WTC11 (cell line): ENCODE results near the gene CFAP92. TPM values are rescaled to one million over a fixed set of nuclear protein-coding genes. Genes with fewer than 3 reads are reported as not detected.

Experiments used
- ATAC-seq: fragments of 200-7000 bp; cut with Tn5 transposase; 2 replicates; pipeline ENCODE4 v1.10.0; 2021; ENCODE audit warnings: mild to moderate bottlenecking, moderate library complexity
- CTCF ChIA-PET: fragments of 300-600 bp; sonication (Branson Sonifier 250); formaldehyde crosslinking; loops from one replicate; lab custom pipeline; 2021; ENCODE audit warnings: antibody characterized with exemption; lab: Charles Lee
- POLR2A ChIA-PET: fragments of 350-600 bp; sonication (Branson Sonifier 250); formaldehyde crosslinking; loops from one replicate; lab custom pipeline; 2021; ENCODE audit warnings: antibody characterized with exemption; lab: Charles Lee
- DNase-seq: peaks from one replicate; pipeline ENCODE4 v3.0.0; 2021; ENCODE audit warnings: low spot score
- H3K27ac Mint-ChIP-seq: 2 replicates; pipeline ENCODE4 v1.8.0; 2021; ENCODE audit warnings: mixed read lengths
- H3K27me3 Mint-ChIP-seq: 2 replicates; pipeline ENCODE4 v1.8.0; 2021; ENCODE audit warnings: low read depth, mild to moderate bottlenecking, moderate library complexity, mixed read lengths
- H3K36me3 Mint-ChIP-seq: 2 replicates; pipeline ENCODE4 v1.8.0; 2021; ENCODE audit warnings: mixed read lengths
- H3K4me1 Mint-ChIP-seq: 2 replicates; pipeline ENCODE4 v1.8.0; 2022; ENCODE audit warnings: mixed read lengths
- H3K4me3 Mint-ChIP-seq: 2 replicates; pipeline ENCODE4 v1.8.0; 2021; ENCODE audit warnings: mild to moderate bottlenecking, moderate library complexity, mixed read lengths
- H3K9me3 Mint-ChIP-seq: 2 replicates; pipeline ENCODE4 v1.8.0; 2021; ENCODE audit warnings: mixed read lengths
- CBFB ChIP-seq: sonication (generic); formaldehyde crosslinking; IDR thresholded peaks from 2 replicates; pipeline ENCODE4 v1.8.1; 2022; ENCODE audit warnings: mild to moderate bottlenecking, low read depth, missing genetic modification reagents
- CREM ChIP-seq: sonication (generic); formaldehyde crosslinking; IDR thresholded peaks from 2 replicates; pipeline ENCODE4 v1.8.1; 2022; ENCODE audit warnings: mild to moderate bottlenecking, missing genetic modification reagents, moderate library complexity
- ETV6 ChIP-seq: sonication (generic); formaldehyde crosslinking; IDR thresholded peaks from 2 replicates; pipeline ENCODE4 v1.8.1; 2022; ENCODE audit warnings: mild to moderate bottlenecking, missing genetic modification reagents
- IRF2 ChIP-seq: sonication (generic); formaldehyde crosslinking; IDR thresholded peaks from 2 replicates; pipeline ENCODE4 v1.8.0; 2022; ENCODE audit warnings: low read depth, missing genetic modification reagents, borderline replicate concordance
- KAT7 ChIP-seq: sonication (generic); formaldehyde crosslinking; IDR thresholded peaks from 2 replicates; pipeline ENCODE4 v1.8.1; 2023; ENCODE audit warnings: missing genetic modification reagents, mild to moderate bottlenecking, borderline replicate concordance
- NR3C1 ChIP-seq: sonication (generic); formaldehyde crosslinking; conservative IDR thresholded peaks from 2 replicates; pipeline ENCODE4 v1.8.1; 2023; ENCODE audit warnings: low read depth, mild to moderate bottlenecking, missing genetic modification reagents
- OVOL2 ChIP-seq: fragments of 250-450 bp; sonication (Bioruptor Pico); IDR thresholded peaks from 2 replicates; pipeline ENCODE4 v1.9.0; 2021; ENCODE audit warnings: mild to moderate bottlenecking, borderline replicate concordance
- SP1 ChIP-seq: sonication (generic); formaldehyde crosslinking; conservative IDR thresholded peaks from 2 replicates; pipeline ENCODE4 v1.8.1; 2022; ENCODE audit warnings: missing genetic modification reagents
- ZNF138 ChIP-seq: sonication (generic); formaldehyde crosslinking; conservative IDR thresholded peaks from 2 replicates; pipeline ENCODE4 v1.8.1; 2022; ENCODE audit warnings: mild to moderate bottlenecking, moderate library complexity, missing genetic modification reagents
- ZNF423 ChIP-seq: fragments of 250-450 bp; sonication (Bioruptor Pico); IDR thresholded peaks from 2 replicates; pipeline ENCODE4 v2.1.2; 2022; ENCODE audit warnings: mild to moderate bottlenecking, moderate library complexity
- total RNA-seq: library from RNA; stranded (reverse); gene quantifications from 3 replicates; pipeline ENCODE4 v1.2.3, GENCODE V29; 2021
- TF ChIP-seq, protein P1 (sequence below): sonication (generic); formaldehyde crosslinking; IDR thresholded peaks from 2 replicates; pipeline ENCODE4 v1.8.0; 2022; ENCODE audit warnings: missing genetic modification reagents
- TF ChIP-seq, protein P2 (sequence below): fragments of 250-450 bp; sonication (Bioruptor Pico); conservative IDR thresholded peaks from 2 replicates; pipeline ENCODE4 v1.9.0; 2021; ENCODE audit warnings: mild to moderate bottlenecking
- TF ChIP-seq, protein P3 (sequence below): sonication (generic); formaldehyde crosslinking; IDR thresholded peaks from 2 replicates; pipeline ENCODE4 v1.8.1; 2023; ENCODE audit warnings: mild to moderate bottlenecking, missing genetic modification reagents
- TF ChIP-seq, protein P4 (sequence below): sonication (generic); formaldehyde crosslinking; IDR thresholded peaks from 2 replicates; pipeline ENCODE4 v1.8.1; 2023; ENCODE audit warnings: mild to moderate bottlenecking, moderate library complexity, missing genetic modification reagents
- TF ChIP-seq, protein P5 (sequence below): sonication (generic); formaldehyde crosslinking; conservative IDR thresholded peaks from 2 replicates; pipeline ENCODE4 v1.8.1; 2022; ENCODE audit warnings: mild to moderate bottlenecking, missing genetic modification reagents
- TF ChIP-seq, protein P6 (sequence below): sonication (generic); formaldehyde crosslinking; IDR thresholded peaks from 2 replicates; pipeline ENCODE4 v1.8.1; 2023; ENCODE audit warnings: mild to moderate bottlenecking, missing genetic modification reagents, borderline replicate concordance

Gene CFAP92
- total RNA-seq, 1 experiment from 2014 or later, result 2.9 TPM

DNA sequence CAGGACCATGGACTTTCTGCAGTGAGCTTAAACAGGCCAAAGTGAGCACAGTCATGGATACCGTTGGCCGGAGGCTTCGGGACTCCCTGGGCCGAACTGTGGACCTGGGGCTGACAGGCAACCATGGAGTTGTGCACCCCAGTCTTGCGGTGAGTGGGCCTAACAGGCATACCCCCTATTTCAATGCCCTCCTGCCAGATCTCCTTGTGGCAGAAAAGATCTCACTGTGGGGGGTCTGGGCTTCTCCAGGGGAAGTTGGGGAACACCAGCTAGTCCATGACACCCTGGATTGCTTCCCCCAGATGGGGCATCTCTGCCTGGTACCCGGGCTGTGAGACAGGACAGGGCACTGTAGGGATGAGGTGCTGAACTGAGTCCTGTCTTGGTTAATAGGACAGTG lies 84.9 kb downstream of the CFAP92 start:
- DNase-seq, result no peak
- CTCF ChIA-PET, result no interaction called here
- Mint-ChIP-seq H3K27me3 (no peaks in the 10 kb centered on the region), H3K4me3 (no peak overlapping the region), H3K36me3 (peaks cover 27% of the 10 kb centered on the region), H3K27ac (no peak overlapping the region), H3K4me1 (no peaks in the 10 kb centered on the region), H3K9me3 (no peaks in the 10 kb centered on the region)
- ATAC-seq, result no peak
- POLR2A ChIA-PET, result no interaction called here
- no peak for TF ChIP-seq NR3C1 (CRISPR knock-in tag)
- TF ChIP-seq SP1, result no peak
- no peak for TF ChIP-seq CREM (CRISPR knock-in tag)
- no peak for TF ChIP-seq ZNF423 (CRISPR knock-in tag)
- TF ChIP-seq, protein P1, sequence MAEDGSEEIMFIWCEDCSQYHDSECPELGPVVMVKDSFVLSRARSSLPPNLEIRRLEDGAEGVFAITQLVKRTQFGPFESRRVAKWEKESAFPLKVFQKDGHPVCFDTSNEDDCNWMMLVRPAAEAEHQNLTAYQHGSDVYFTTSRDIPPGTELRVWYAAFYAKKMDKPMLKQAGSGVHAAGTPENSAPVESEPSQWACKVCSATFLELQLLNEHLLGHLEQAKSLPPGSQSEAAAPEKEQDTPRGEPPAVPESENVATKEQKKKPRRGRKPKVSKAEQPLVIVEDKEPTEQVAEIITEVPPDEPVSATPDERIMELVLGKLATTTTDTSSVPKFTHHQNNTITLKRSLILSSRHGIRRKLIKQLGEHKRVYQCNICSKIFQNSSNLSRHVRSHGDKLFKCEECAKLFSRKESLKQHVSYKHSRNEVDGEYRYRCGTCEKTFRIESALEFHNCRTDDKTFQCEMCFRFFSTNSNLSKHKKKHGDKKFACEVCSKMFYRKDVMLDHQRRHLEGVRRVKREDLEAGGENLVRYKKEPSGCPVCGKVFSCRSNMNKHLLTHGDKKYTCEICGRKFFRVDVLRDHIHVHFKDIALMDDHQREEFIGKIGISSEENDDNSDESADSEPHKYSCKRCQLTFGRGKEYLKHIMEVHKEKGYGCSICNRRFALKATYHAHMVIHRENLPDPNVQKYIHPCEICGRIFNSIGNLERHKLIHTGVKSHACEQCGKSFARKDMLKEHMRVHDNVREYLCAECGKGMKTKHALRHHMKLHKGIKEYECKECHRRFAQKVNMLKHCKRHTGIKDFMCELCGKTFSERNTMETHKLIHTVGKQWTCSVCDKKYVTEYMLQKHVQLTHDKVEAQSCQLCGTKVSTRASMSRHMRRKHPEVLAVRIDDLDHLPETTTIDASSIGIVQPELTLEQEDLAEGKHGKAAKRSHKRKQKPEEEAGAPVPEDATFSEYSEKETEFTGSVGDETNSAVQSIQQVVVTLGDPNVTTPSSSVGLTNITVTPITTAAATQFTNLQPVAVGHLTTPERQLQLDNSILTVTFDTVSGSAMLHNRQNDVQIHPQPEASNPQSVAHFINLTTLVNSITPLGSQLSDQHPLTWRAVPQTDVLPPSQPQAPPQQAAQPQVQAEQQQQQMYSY, result no peak
- TF ChIP-seq ETV6 (CRISPR knock-in tag), result no peak
- no peak for TF ChIP-seq KAT7
- TF ChIP-seq OVOL2 (CRISPR knock-in tag), result no peak
- TF ChIP-seq, protein P2, sequence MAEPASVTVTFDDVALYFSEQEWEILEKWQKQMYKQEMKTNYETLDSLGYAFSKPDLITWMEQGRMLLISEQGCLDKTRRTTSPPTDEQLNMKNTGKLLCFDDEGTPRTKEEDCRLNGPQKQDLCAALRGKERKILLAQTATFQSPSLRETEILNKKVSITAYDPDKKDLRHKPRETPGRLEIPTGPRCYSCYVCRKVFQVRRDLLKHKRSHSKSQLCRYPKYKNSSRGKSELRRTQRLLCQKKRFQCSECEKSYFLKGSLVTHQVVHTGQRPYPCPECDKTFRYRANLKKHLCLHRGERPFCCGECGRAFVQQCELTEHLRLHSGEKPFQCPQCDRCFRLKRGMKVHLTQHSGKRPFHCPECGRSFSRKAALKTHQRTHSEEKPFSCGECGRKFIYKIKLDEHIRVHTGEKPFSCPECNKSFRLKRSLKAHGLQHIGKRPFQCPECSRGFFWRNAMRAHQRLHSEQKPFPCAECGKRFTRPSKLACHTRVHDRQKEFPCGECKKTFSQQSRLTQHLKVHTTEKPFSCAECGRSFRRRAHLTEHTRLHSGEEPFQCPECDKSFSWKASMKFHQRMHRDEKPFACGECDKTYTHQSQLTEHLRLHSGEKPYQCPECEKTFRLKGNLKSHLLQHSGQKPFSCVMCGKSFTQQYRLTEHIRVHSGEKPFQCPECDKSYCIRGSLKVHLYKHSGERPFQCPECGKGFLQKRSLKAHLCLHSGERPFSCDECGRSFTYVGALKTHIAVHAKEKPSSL (CRISPR knock-in tag), result no peak

DNA sequence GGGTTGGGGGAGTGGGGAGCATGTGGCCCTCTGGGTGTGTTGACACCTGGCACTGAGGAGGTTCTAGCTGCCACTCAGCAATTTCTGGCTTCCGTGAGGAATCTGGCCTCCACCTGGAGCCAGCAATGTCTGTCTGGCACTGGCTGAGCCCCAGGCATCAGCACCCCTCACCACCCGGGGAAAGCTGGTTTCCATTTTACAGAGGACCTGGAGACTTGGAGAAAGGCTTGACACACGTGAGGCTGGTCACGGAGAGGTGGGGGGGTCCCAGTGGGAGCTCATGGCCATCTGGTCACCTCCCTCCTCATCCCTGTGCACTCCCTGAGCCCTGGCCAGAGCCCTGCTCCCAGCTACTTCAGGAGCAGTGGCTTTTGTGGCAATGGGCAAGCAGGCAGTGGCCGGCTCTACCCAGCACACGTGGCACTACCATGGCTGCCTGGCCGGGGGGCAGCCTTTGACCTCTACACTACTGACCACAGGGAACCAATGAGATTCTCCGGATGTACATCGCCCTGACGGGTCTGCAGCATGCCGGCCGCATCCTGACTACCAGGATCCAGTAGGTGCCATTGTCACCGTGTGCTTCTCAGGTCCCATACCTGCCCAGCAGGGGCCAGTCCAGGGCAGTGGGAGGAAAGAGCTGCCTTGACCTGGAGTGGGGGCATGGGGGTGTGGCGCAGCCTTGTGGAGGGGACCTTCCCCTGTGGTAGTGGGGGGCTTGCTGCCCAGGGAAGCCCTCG lies 86.0 kb downstream of the CFAP92 start:
- Mint-ChIP-seq H3K36me3 (peaks cover 28% of the 10 kb centered on the region), H3K4me1 (no peaks in the 10 kb centered on the region), H3K9me3 (no peaks in the 10 kb centered on the region), H3K27ac (no peak overlapping the region), H3K27me3 (no peaks in the 10 kb centered on the region), H3K4me3 (no peak overlapping the region)
- ChIA-PET CTCF (interaction anchor here (0.5 to 0.6 kb wide), 2 partner anchors 33 to 62 kb away, joined by 3 read pairs; no protein-coding TSS in a partner anchor), POLR2A (no interaction called here)
- no peak for DNase-seq
- ATAC-seq, result no peak
- TF ChIP-seq, protein P3, sequence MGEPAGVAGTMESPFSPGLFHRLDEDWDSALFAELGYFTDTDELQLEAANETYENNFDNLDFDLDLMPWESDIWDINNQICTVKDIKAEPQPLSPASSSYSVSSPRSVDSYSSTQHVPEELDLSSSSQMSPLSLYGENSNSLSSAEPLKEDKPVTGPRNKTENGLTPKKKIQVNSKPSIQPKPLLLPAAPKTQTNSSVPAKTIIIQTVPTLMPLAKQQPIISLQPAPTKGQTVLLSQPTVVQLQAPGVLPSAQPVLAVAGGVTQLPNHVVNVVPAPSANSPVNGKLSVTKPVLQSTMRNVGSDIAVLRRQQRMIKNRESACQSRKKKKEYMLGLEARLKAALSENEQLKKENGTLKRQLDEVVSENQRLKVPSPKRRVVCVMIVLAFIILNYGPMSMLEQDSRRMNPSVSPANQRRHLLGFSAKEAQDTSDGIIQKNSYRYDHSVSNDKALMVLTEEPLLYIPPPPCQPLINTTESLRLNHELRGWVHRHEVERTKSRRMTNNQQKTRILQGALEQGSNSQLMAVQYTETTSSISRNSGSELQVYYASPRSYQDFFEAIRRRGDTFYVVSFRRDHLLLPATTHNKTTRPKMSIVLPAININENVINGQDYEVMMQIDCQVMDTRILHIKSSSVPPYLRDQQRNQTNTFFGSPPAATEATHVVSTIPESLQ (CRISPR knock-in tag), result no peak
- TF ChIP-seq CBFB (CRISPR knock-in tag), result no peak
- TF ChIP-seq, protein P4, sequence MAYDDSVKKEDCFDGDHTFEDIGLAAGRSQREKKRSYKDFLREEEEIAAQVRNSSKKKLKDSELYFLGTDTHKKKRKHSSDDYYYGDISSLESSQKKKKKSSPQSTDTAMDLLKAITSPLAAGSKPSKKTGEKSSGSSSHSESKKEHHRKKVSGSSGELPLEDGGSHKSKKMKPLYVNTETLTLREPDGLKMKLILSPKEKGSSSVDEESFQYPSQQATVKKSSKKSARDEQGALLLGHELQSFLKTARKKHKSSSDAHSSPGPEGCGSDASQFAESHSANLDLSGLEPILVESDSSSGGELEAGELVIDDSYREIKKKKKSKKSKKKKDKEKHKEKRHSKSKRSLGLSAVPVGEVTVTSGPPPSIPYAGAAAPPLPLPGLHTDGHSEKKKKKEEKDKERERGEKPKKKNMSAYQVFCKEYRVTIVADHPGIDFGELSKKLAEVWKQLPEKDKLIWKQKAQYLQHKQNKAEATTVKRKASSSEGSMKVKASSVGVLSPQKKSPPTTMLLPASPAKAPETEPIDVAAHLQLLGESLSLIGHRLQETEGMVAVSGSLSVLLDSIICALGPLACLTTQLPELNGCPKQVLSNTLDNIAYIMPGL, result no peak
- no peak for TF ChIP-seq ZNF138 (CRISPR knock-in tag)
- TF ChIP-seq IRF2 (CRISPR knock-in tag), result no peak
- no peak for TF ChIP-seq CREM (CRISPR knock-in tag)
- TF ChIP-seq, protein P5, sequence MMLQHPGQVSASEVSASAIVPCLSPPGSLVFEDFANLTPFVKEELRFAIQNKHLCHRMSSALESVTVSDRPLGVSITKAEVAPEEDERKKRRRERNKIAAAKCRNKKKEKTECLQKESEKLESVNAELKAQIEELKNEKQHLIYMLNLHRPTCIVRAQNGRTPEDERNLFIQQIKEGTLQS (CRISPR knock-in tag), result no peak
- TF ChIP-seq, protein P1, result no peak
- TF ChIP-seq, protein P6, sequence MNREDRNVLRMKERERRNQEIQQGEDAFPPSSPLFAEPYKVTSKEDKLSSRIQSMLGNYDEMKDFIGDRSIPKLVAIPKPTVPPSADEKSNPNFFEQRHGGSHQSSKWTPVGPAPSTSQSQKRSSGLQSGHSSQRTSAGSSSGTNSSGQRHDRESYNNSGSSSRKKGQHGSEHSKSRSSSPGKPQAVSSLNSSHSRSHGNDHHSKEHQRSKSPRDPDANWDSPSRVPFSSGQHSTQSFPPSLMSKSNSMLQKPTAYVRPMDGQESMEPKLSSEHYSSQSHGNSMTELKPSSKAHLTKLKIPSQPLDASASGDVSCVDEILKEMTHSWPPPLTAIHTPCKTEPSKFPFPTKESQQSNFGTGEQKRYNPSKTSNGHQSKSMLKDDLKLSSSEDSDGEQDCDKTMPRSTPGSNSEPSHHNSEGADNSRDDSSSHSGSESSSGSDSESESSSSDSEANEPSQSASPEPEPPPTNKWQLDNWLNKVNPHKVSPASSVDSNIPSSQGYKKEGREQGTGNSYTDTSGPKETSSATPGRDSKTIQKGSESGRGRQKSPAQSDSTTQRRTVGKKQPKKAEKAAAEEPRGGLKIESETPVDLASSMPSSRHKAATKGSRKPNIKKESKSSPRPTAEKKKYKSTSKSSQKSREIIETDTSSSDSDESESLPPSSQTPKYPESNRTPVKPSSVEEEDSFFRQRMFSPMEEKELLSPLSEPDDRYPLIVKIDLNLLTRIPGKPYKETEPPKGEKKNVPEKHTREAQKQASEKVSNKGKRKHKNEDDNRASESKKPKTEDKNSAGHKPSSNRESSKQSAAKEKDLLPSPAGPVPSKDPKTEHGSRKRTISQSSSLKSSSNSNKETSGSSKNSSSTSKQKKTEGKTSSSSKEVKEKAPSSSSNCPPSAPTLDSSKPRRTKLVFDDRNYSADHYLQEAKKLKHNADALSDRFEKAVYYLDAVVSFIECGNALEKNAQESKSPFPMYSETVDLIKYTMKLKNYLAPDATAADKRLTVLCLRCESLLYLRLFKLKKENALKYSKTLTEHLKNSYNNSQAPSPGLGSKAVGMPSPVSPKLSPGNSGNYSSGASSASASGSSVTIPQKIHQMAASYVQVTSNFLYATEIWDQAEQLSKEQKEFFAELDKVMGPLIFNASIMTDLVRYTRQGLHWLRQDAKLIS (CRISPR knock-in tag), result no peak
